Measurements from ENCODE around the gene MAML3.

Gene MAML3

GRCh38 chr4:139834226-139834662, 319.7 kb downstream of the MAML3 start:
- no peak for DNase-seq

- no peak for DNase-seq
Measured at GRCh38 chr4:139833151-139833910, 320.7 kb downstream of the MAML3 start.

GRCh38 chr4:139828966-139829664, 324.9 kb downstream of the MAML3 start:
- DNase-seq, result no peak

- no peak for DNase-seq
Measured at GRCh38 chr4:139826426-139826825, 327.6 kb downstream of the MAML3 start.

- no peak for DNase-seq
Measured at GRCh38 chr4:139825523-139826014, 328.4 kb downstream of the MAML3 start.

- no peak for DNase-seq
Measured at GRCh38 chr4:139824882-139825522, 329.0 kb downstream of the MAML3 start.

GRCh38 chr4:139823746-139824145, 330.2 kb downstream of the MAML3 start:
- DNase-seq, result no peak

- no peak for DNase-seq
Measured at GRCh38 chr4:139823345-139823744, 330.6 kb downstream of the MAML3 start.

GRCh38 chr4:139822391-139822790, 331.6 kb downstream of the MAML3 start:
- no peak for DNase-seq

- DNase-seq, result no peak
Measured at GRCh38 chr4:139819082-139819481, 334.9 kb downstream of the MAML3 start.

- no peak for DNase-seq
Measured at GRCh38 chr4:139817657-139818452, 336.1 kb downstream of the MAML3 start.

GRCh38 chr4:139816856-139817255, 337.1 kb downstream of the MAML3 start:
- no peak for DNase-seq

GRCh38 chr4:139815778-139816601, 338.0 kb downstream of the MAML3 start:
- peak; percentile 90 for DNase-seq

GRCh38 chr4:139814323-139815015, 339.5 kb downstream of the MAML3 start:
- DNase-seq, result no peak

- DNase-seq, result no peak
Measured at GRCh38 chr4:139813881-139814280, 340.1 kb downstream of the MAML3 start.

- DNase-seq, result no peak
Measured at GRCh38 chr4:139810710-139811109, 343.3 kb downstream of the MAML3 start.

GRCh38 chr4:139809757-139810140, 344.2 kb downstream of the MAML3 start:
- no peak for DNase-seq

- DNase-seq, result peak; percentile 59
Measured at GRCh38 chr4:139808808-139809756, 344.9 kb downstream of the MAML3 start.

- no peak for DNase-seq
Measured at GRCh38 chr4:139808381-139808807, 345.6 kb downstream of the MAML3 start.

- DNase-seq, result no peak
Measured at GRCh38 chr4:139807483-139807882, 346.5 kb downstream of the MAML3 start.
